ENCODE measurements around the gene KLF13. TPM values are rescaled to one million over a fixed set of nuclear protein-coding genes. Genes with fewer than 3 reads are reported as not detected.

Gene KLF13
- total RNA-seq, 1 experiment from 2014 or later, result 78.6 TPM

- CTCF ChIA-PET, result interaction anchor here (0.7 kb wide), 1 partner anchor 26 kb away, joined by 4 read pairs; no protein-coding TSS in a partner anchor
- no TSS peak for BruUV-seq (replicated peaks)
- Histone ChIP-seq H3K9me3 (ENCODE audit: control insufficient read depth, insufficient read depth, low read depth, low read length) (no peaks in the 10 kb centered on the region), H3K4me1 (ENCODE audit: control insufficient read depth, insufficient read depth, low read length) (peaks cover 6% of the 10 kb centered on the region; the same call in 1 of the 2 replicates), H3K36me3 (ENCODE audit: control insufficient read depth, insufficient read depth, low read length) (no peaks in the 10 kb centered on the region), H3K27ac (ENCODE audit: low read length) (no peak overlapping the region), H3K4me3 (ENCODE audit: low read depth in 2 of 2, low read length in 2 of 2) (no peak overlapping the region), H3K27me3 (ENCODE audit: control insufficient read depth, insufficient read depth, low read length) (no peaks in the 10 kb centered on the region)
- DNase-seq (ENCODE audit: low read depth, low spot score) (no peak), ATAC-seq (no peak)
- TF ChIP-seq REST (IDR thresholded peaks at IDR 0.05; ENCODE audit: insufficient read depth in 1 of 2, low read depth in 2 of 2, low read length in 1 of 2) (no peak), CTCF (IDR thresholded peaks at IDR 0.05) (no peak), POLR2AphosphoS5 (IDR thresholded peaks at IDR 0.05; ENCODE audit: low read depth, low read length) (no peak), TCF7L2 (IDR thresholded peaks at IDR 0.05; ENCODE audit: low read depth, low read length) (no peak), SIN3A (IDR thresholded peaks at IDR 0.05; ENCODE audit: borderline replicate concordance, insufficient read depth, low read depth, low read length) (no peak)
- in situ Hi-C loops (cut with HindIII; ENCODE audit: low pct_unique_long_range_greater_than_20kb, low sequenced_read_pairs), result no loop called here
- POLR2A ChIA-PET, result no interaction called here
- intact Hi-C loops (cut with micrococcal nuclease; ENCODE audit: unreplicated experiment), result no loop called here
Observed at GRCh38 chr15:31382713-31383045, 56.0 kb downstream of the KLF13 start.

GRCh38 chr15:31383139-31383538 lies 56.5 kb downstream of the KLF13 start:
- POLR2A ChIA-PET, result no interaction called here
- no peak for DNase-seq (ENCODE audit: low read depth, low spot score)

More at GRCh38 chr15:31383139-31383538, 56.5 kb downstream of the KLF13 start:
- Histone ChIP-seq H3K36me3 (ENCODE audit: control insufficient read depth, insufficient read depth, low read length) (no peaks in the 10 kb centered on the region), H3K4me3 (ENCODE audit: low read depth in 2 of 2, low read length in 2 of 2) (no peak overlapping the region), H3K27me3 (ENCODE audit: control insufficient read depth, insufficient read depth, low read length) (no peaks in the 10 kb centered on the region), H3K9me3 (ENCODE audit: control insufficient read depth, insufficient read depth, low read depth, low read length) (no peaks in the 10 kb centered on the region), H3K4me1 (ENCODE audit: control insufficient read depth, insufficient read depth, low read length) (peaks cover 6% of the 10 kb centered on the region; the same call in 1 of the 2 replicates), H3K27ac (ENCODE audit: low read length) (no peak overlapping the region)
- no TSS peak for BruUV-seq (replicated peaks)
- ATAC-seq, result no peak
- in situ Hi-C loops (cut with HindIII; ENCODE audit: low pct_unique_long_range_greater_than_20kb, low sequenced_read_pairs) (no loop called here), intact Hi-C loops (cut with micrococcal nuclease; ENCODE audit: unreplicated experiment) (no loop called here)
- TF ChIP-seq POLR2AphosphoS5 (IDR thresholded peaks at IDR 0.05; ENCODE audit: low read depth, low read length), result no peak
- no peak for TF ChIP-seq TCF7L2 (IDR thresholded peaks at IDR 0.05; ENCODE audit: low read depth, low read length)
- no peak for TF ChIP-seq SIN3A (IDR thresholded peaks at IDR 0.05; ENCODE audit: borderline replicate concordance, insufficient read depth, low read depth, low read length)
- no peak for TF ChIP-seq CTCF (IDR thresholded peaks at IDR 0.05)
- TF ChIP-seq REST (IDR thresholded peaks at IDR 0.05; ENCODE audit: insufficient read depth in 1 of 2, low read depth in 2 of 2, low read length in 1 of 2), result no peak
- CTCF ChIA-PET, result interaction anchor here (0.7 kb wide), 1 partner anchor 27 kb away, joined by 4 read pairs; no protein-coding TSS in a partner anchor
